GM21737 (cell line): ENCODE data around the gene PCDHGA5.
"Not testable (repeated sequence)": the region's sequence is repeated elsewhere in the genome, so short reads cannot be mapped to it uniquely, and the experiment has no call there.

Source experiments
- ATAC-seq: cut with Tn5 transposase; IDR thresholded peaks from one replicate; pipeline ENCODE4 v1.9.1; 2021; ENCODE audit warnings: mild to moderate bottlenecking, moderate library complexity; ENCODE audit not compliant: unreplicated experiment

PCDHGA5 gene

DNA sequence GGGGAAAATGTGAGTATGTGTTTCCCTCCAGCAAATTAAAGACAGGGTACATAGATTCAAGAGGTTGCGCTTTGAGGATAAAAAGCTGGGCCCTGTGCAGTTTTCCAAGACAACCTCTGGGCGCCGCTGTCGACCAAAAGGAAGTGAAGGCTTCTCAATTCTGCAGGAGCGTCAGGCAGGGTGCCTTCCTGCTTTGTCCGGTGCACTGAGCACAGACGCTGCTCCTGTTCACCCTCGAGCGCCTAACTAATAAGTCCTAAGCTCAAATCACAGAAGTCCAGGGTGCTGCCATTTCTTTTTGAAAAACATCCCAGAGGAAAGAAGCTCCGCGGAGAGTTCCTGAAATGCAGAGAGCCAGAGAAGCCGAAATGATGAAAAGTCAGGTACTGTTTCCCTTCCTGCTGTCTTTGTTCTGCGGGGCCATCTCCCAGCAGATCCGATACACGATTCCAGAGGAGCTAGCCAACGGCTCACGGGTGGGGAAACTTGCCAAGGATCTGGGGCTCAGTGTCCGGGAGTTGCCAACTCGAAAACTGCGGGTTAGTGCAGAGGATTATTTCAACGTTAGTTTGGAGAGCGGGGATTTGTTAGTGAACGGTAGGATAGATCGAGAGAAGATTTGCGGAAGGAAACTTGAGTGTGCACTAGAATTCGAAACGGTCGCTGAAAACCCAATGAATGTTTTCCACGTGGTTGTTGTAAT, 13.9 kb upstream of the PCDHGA5 start, which contains the start of gene PCDHGB1:
TSS of gene PCDHGB1 (plus strand) at position 183 of the 703 bp plus-strand sequence. CDS start at position 345, 162 bp downstream.
- no peak for ATAC-seq

DNA sequence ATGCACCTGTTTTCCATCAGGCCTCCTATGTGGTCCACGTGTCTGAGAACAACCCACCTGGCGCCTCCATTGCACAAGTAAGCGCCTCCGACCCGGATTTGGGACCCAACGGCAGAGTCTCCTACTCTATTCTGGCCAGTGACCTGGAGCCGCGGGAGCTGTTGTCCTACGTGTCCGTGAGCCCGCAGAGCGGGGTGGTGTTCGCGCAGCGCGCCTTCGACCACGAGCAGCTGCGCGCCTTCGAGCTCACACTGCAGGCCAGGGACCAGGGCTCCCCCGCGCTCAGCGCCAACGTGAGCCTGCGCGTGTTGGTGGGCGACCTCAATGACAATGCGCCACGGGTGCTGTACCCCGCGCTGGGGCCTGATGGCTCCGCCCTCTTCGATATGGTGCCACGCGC, 12.4 kb upstream of the PCDHGA5 start:
- ATAC-seq, result no peak

DNA sequence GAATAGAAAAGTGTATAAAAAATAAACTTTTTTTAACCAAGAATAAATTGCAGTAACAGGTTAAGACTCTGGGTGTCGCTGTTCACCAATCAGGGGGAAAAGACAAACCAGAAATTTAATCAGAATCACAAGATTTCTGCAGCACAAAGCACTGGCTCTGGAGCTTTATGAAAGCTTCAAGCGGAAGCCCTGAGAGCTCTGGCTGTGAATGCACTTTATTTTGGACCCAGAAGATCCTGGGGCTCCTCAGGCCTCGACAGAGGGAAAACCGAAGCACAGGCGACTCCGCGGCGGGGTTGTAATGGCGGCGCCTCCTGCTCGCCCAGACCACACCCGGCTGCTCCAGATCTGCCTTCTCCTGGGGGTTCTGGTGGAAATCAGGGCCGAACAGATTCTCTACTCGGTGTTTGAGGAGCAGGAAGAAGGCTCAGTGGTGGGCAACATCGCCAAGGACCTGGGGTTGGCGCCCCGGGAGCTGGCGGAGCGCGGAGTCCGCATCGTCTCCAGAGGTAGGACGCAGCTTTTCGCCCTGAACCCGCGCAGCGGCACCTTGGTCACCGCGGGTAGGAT, 9.0 kb upstream of the PCDHGA5 start, which contains the start of gene PCDHGA4:
TSS of gene PCDHGA4 (plus strand) at position 122 of the 570 bp plus-strand sequence. CDS start at position 209, 87 bp downstream.
- no peak for ATAC-seq

DNA sequence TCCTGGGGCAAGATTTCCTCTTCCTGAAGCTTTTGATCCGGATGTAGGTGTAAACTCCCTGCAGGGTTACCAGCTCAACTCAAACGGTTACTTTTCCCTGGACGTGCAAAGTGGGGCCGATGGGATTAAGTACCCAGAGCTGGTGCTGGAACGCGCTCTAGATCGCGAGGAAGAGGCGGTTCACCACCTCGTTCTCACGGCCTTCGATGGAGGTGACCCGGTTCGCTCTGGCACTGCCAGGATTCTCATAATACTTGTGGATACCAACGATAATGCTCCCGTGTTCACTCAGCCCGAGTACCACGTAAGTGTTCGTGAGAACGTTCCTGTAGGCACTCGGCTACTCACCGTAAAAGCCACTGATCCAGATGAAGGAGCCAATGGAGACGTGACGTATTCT, 8.3 kb upstream of the PCDHGA5 start:
- ATAC-seq, result no peak

DNA sequence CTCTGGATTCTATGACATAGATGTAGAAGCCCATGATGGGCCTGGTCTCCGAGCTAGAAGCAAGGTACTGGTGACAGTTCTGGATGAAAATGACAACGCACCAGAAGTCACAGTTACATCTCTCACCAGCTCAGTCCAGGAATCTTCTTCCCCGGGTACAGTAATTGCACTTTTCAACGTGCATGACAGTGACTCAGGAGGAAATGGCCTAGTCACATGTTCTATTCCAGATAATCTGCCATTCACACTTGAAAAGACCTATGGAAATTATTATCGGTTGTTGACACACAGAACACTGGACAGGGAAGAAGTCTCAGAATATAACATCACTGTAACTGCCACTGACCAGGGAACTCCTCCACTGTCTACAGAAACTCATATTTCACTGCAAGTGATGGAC, 7.8 kb upstream of the PCDHGA5 start:
- ATAC-seq, result no peak

DNA sequence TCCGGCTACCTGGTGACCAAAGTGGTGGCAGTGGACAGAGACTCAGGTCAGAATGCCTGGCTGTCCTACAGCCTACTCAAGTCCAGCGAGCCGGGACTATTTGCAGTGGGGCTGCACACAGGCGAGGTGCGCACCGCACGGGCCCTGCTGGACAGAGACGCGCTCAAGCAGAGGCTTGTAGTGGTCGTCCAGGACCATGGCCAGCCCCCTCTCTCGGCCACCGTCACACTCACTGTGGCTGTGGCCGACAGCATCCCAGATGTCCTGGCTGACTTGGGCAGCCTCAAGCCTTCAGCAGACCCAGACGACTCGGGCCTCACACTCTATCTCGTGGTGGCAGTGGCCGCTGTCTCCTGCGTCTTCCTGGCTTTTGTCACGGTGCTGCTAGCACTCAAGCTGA, 7.0 kb upstream of the PCDHGA5 start:
- ATAC-seq, result no peak

DNA sequence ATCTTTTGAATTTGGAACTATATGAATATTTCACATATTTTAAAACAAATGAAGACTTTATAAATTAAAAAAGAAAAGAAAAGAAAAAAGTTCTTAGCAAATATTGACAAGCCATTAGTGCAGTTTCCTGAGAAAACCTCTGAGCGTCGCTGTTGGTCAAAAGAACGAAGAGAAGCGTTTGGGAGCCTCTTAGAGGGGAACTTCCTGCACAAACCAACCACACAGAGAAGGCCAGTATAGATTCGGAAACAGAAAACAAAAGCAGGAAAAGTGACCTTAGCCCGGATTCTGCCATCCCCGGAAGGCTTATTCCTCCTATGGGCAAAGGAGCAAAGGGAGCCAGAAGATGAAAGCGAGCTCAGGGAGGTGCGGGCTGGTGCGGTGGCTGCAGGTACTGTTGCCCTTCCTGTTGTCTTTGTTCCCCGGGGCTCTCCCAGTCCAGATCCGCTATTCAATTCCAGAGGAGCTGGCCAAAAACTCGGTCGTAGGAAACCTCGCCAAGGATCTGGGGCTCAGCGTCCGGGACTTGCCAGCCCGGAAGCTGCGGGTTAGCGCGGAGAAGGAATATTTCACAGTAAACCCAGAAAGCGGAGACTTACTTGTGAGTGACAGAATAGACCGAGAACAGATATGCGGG, 4.1 kb upstream of the PCDHGA5 start, which contains the start of gene PCDHGB2:
TSS of gene PCDHGB2 (plus strand) at position 205 of the 637 bp plus-strand sequence. CDS start at position 347, 142 bp downstream.
- ATAC-seq, result no peak

DNA sequence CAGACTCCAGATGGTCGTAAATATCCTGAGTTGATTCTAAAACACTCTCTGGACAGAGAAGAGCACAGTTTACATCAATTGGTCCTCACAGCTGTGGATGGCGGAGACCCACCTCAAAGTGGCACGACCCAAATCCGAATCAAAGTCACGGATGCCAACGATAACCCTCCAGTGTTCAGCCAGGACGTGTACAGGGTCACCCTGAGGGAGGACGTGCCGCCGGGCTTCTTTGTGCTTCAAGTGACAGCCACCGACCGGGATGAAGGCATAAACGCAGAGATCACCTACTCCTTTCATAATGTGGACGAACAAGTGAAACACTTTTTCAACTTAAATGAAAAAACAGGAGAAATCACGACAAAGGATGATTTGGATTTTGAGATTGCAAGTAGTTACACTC, 3.3 kb upstream of the PCDHGA5 start:
- ATAC-seq, result no peak

DNA sequence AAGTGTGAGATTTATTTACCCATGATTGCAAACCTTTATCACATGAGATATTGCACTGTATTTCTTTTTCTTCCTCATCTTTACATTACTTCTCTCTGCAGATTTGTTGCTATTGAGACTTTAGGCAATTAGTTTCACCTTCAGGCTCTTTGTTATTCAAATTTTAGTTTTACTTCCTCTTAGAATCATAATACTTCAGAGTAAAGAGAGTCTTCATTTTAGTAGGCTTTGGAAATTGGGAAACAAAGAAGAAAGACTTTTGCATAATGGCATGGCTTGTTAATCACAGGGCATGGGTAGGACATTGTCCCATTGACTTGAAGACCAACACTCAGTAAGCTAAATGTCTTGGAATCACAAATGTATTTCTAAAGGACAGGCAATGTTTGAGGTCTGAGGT, 1.2 kb upstream of the PCDHGA5 start:
- no peak for ATAC-seq

DNA sequence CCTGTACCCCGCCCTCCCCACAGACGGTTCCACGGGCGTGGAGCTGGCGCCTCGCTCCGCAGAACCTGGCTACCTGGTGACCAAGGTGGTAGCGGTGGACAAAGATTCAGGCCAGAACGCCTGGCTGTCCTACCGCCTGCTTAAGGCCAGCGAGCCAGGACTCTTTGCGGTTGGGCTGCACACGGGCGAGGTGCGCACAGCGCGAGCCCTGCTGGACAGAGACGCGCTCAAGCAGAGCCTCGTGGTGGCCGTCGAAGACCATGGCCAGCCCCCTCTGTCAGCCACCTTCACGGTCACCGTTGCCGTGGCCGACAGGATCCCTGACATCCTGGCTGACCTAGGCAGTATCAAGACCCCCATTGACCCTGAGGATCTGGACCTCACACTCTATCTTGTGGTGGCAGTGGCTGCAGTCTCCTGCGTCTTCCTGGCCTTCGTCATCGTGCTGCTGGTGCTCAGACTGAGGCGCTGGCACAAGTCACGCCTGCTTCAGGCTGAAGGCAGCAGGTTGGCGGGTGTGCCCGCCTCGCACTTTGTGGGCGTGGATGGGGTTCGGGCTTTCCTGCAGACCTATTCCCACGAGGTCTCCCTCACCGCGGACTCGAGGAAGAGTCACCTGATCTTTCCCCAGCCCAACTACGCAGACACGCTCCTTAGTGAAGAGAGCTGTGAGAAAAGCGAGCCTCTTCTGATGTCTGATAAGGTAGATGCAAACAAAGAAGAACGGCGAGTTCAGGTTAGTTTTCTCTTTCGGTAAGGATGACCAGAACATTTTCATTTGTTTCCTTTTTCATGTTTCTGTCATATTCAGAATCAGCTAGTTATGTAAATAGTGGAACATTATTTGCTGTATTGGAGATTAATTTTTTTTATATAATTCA, 2.3 kb downstream of the PCDHGA5 start:
- ATAC-seq, result no peak

DNA sequence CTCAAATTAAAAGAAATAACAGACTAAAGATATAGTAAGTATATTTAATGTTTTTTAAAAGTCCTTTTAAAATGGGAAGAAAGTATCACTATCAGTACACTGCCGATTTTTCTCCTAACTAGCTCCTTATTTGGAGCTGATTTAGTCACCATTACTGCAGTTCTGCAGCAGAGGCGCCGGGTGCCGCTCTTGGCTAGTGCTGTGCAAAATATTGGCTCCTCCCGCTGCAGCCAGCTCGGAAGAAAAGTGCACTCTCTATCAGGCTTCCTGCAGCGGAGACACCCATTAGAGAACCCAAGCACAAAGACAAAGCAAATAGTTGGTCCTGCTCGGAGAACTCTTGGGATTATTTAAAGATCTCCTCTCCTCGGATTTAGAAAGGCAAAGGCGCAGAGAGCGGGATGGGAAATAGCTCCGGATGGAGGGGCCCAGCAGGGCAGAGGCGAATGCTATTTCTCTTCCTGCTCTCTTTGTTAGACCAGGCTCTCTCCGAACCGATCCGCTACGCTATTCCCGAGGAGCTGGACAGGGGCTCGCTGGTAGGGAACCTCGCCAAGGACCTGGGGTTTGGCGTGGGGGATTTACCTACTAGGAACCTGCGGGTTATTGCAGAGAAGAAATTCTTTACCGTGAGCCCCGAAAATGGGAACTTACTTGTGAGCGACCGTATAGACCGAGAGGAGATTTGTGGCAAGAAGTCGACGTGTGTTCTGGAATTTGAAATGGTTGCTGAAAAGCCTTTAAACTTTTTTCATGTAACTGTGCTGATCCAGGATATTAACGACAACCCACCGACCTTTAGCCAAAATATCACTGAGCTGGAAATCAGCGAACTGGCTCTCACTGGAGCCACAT, 6.3 kb downstream of the PCDHGA5 start, which contains the start of gene PCDHGB3:
TSS of gene PCDHGB3 (plus strand) at position 249 of the 855 bp plus-strand sequence. CDS start at position 402, 153 bp downstream.
- peak; percentile 69 for ATAC-seq

DNA sequence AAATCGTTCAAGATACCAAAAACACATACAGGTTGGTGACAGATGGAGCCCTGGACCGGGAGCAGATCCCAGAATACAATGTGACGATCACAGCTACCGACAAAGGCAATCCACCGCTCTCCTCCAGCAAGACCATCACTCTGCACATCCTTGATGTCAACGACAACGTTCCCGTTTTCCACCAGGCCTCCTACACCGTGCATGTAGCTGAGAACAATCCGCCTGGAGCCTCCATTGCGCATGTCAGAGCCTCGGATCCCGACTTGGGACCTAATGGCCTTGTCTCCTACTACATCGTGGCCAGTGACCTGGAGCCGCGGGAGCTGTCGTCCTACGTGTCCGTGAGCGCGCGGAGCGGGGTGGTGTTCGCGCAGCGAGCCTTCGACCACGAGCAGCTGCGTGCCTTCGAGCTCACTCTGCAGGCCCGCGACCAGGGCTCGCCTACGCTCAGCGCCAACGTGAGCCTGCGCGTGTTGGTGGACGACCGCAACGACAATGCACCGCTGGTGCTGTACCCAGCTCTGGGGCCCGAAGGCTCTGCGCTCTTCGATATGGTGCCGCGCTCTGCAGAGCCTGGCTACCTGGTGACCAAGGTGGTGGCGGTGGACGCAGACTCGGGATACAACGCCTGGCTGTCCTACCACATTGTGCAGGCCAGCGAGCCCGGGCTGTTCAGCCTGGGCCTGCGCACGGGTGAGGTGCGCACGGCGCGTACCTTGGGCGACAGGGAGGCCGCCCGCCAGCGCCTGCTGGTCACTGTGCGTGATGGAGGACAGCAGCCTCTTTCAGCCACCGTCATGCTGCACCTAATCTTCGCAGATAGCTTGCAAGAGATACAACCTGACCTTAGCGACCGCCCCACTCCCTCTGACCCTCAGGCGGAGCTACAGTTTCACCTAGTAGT, 7.9 kb downstream of the PCDHGA5 start:
- ATAC-seq, result no peak

DNA sequence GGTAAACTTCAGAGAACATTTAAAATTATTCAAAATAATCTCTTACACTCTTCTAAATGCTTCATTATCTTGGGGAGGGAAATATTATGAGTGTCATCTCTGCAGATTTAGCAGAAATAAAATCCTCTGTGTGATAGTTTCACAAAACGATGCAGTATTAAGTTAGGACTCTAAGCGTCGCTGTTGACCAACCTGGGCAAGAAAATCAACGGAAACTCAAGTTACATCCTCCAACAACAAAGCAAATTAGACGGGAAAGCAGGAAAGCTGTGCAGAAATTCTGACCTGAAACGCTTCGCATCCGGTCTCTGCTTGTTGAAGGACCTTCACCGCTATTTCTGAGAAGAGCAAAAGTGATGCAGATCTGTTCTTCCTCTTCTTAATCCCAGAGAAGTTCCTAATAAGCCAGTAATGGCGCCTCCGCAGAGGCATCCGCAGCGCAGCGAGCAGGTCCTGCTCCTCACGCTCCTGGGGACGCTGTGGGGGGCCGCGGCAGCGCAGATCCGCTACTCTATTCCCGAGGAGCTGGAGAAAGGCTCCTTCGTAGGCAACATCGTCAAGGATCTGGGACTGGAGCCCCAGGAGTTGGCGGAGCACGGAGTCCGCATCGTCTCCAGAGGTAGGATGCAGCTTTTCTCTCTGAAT, 9.8 kb downstream of the PCDHGA5 start, which contains the start of gene PCDHGA6:
TSS of gene PCDHGA6 (plus strand) at position 219 of the 645 bp plus-strand sequence. CDS start at position 412, 193 bp downstream.
- ATAC-seq, result no peak

DNA sequence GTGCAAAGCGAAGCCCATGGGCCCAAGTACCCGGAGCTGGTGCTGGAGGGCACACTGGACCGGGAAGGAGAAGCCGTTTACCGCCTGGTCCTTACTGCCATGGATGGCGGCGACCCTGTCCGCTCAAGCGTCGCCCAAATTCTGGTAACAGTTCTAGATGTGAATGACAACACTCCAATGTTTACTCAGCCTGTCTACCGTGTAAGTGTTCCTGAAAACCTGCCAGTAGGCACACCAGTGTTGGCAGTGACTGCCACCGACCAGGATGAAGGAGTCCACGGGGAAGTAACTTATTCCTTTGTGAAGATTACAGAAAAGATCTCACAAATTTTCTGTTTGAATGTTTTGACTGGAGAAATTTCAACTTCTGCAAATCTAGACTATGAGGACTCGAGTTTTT, 10.7 kb downstream of the PCDHGA5 start:
- no peak for ATAC-seq

DNA sequence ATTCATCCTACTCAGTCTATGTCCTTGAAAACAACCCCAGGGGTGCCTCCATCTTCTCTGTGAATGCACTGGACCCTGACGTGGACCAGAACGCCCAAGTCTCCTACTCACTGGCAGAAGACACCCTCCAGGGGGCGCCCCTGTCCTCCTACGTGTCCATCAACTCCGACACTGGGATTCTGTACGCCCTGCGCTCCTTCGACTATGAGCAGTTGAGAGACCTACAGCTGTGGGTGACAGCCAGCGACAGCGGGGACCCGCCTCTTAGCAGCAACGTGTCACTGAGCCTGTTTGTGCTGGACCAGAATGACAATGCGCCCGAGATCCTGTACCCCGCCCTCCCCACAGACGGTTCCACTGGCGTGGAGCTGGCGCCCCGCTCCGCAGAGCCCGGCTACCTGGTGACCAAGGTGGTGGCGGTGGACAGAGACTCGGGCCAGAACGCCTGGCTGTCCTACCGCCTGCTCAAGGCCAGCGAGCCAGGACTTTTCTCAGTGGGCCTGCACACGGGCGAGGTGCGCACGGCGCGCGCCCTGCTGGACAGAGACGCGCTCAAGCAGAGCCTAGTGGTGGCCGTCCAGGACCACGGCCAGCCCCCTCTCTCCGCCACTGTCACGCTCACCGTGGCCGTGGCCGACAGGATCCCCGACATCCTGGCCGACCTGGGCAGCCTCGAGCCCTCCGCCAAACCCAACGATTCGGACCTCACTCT, 11.6 kb downstream of the PCDHGA5 start:
- ATAC-seq, result not testable (repeated sequence)

DNA sequence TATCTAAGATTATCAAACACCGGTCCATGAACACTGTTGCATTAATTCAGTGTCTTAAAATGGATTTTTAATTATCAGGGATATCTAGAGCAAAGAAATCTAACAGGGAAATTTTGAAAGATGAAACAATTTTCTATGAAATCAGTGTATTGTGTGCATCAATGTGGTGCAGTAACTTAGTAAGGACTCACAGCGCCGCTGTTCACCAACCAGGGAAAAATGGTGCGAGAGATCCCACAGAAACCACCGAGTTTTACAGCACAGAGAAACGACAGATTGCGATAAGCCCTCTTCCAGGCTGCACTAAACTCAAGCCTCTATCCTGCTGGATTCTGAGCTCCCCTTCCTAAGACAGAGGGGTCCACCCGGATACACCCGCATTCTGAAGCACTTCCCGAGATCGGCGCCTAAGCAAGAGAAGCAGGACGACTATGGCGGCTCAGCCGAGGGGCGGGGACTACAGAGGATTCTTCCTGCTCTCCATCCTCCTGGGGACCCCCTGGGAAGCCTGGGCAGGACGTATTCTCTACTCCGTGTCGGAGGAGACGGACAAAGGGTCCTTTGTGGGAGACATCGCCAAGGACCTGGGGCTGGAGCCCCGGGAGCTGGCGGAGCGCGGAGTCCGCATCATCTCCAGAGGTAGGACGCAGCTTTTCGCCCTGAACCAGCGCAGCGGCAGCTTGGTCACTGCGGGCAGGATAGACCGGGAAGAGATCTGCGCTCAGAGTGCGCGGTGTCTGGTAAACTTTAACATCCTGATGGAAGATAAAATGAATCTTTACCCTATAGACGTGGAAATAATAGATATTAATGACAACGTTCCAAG, 18.7 kb downstream of the PCDHGA5 start, which contains the start of gene PCDHGA7:
TSS of gene PCDHGA7 (plus strand) at position 274 of the 826 bp plus-strand sequence. CDS start at position 432, 158 bp downstream.
- no peak for ATAC-seq

DNA sequence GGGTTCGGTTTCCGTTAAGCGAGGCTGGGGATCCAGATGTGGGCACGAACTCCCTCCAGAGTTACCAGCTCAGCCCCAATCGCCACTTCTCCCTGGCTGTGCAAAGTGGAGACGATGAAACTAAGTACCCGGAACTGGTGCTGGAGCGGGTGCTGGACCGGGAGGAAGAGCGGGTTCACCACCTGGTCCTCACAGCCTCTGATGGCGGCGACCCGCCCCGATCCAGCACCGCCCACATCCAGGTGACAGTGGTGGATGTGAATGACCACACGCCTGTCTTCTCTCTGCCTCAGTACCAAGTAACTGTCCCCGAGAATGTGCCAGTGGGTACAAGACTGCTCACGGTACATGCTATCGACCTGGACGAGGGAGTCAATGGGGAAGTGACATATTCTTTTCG, 19.4 kb downstream of the PCDHGA5 start:
- no peak for ATAC-seq
